ENCODE results near the gene ANKIB1.

The ANKIB1 gene

GRCh38 chr7:92266415-92267241 is 20.9 kb downstream of the ANKIB1 start:
- DNase-seq, result no peak

GRCh38 chr7:92268921-92269320 is 23.1 kb downstream of the ANKIB1 start:
- DNase-seq, result no peak

GRCh38 chr7:92275327-92275726 is 29.6 kb downstream of the ANKIB1 start:
- DNase-seq, result no peak

- no peak for DNase-seq
These were observed 30.7 kb downstream of the ANKIB1 start for GRCh38 chr7:92276460-92276864.

GRCh38 chr7:92279396-92280031 is 33.7 kb downstream of the ANKIB1 start:
- DNase-seq, result no peak

- DNase-seq, result no peak
These were observed 35.3 kb downstream of the ANKIB1 start for GRCh38 chr7:92281031-92281430.

GRCh38 chr7:92282221-92282814 is 36.5 kb downstream of the ANKIB1 start:
- no peak for DNase-seq

GRCh38 chr7:92282930-92283329 is 37.2 kb downstream of the ANKIB1 start:
- DNase-seq, result no peak

- DNase-seq, result no peak
These were observed 43.5 kb downstream of the ANKIB1 start for GRCh38 chr7:92289321-92289720.

GRCh38 chr7:92292981-92293380 is 47.2 kb downstream of the ANKIB1 start:
- no peak for DNase-seq

GRCh38 chr7:92293896-92294590 is 48.3 kb downstream of the ANKIB1 start:
- no peak for DNase-seq

- DNase-seq, result no peak
These were observed 49.6 kb downstream of the ANKIB1 start for GRCh38 chr7:92295391-92295790.

- no peak for DNase-seq
These were observed 50.5 kb downstream of the ANKIB1 start for GRCh38 chr7:92296235-92296634.

GRCh38 chr7:92296880-92297445 is 51.2 kb downstream of the ANKIB1 start:
- DNase-seq, result no peak

- DNase-seq, result no peak
These were observed 52.0 kb downstream of the ANKIB1 start for GRCh38 chr7:92297736-92298135.

- no peak for DNase-seq
These were observed 58.0 kb downstream of the ANKIB1 start for GRCh38 chr7:92303761-92304160.

GRCh38 chr7:92304406-92304893 is 58.7 kb downstream of the ANKIB1 start:
- DNase-seq, result no peak

- DNase-seq, result no peak
These were observed 60.4 kb downstream of the ANKIB1 start for GRCh38 chr7:92306153-92306552.

GRCh38 chr7:92313055-92313454 is 67.3 kb downstream of the ANKIB1 start:
- DNase-seq, result no peak

GRCh38 chr7:92319243-92319642 is 73.5 kb downstream of the ANKIB1 start:
- DNase-seq, result no peak

- DNase-seq, result no peak
These were observed 79.4 kb downstream of the ANKIB1 start for GRCh38 chr7:92325173-92325572.

GRCh38 chr7:92325858-92326257 is 80.1 kb downstream of the ANKIB1 start:
- DNase-seq, result no peak

Measured in stimulated activated CD4-positive, alpha-beta T cell treated with anti-CD3 and anti-CD28 coated beads, Interleukin-1b, Interleukin-23, amount 100 ng/mL, for 48 hours (primary cell).